Gastroesophageal sphincter (tissue), 3 donors: Measurements from ENCODE around the gene PRKACA.

Experiments
- POLR2AphosphoS5 ChIP-seq: sonication (generic); formaldehyde crosslinking; IDR thresholded peaks from one replicate; pipeline ENCODE4 v1.6.1; 2017; ENCODE audit warnings: antibody characterized with exemption
- TF ChIP-seq, protein P1 (sequence below), 4 experiments: fragments of 200-600 bp in 2 of 4; fragments of 450-650 bp in 2 of 4; sonication (generic) in 1 of 4; IDR thresholded peaks; one replicate each; pipeline ENCODE4 v1.5.1; 2017 to 2019; ENCODE audit warnings: antibody characterized with exemption in 4 of 4, mild to moderate bottlenecking in 2 of 4, moderate library complexity in 2 of 4

DNA sequence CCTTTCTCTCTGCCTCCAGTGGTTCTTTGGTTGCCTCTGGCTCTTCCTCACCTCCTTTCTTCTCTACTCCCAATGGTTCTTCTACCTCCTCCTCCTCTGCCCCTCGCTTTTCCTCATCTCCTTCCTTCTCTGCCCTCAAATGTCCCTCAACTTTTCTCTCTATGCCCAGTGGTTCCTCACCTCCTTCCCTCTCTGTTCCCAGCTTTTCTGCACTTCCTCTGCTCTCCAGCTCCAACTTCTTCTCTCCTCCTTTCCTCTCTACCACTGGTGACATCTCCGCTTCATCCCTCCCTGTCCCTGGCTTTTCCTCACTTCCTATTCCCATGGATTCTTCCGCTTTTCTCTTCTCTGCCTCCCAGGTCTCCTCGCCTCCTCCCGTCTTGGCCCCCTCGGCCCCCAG, 63.5 kb downstream of the PRKACA start:
- no peak for TF ChIP-seq POLR2AphosphoS5
- TF ChIP-seq, protein P1, sequence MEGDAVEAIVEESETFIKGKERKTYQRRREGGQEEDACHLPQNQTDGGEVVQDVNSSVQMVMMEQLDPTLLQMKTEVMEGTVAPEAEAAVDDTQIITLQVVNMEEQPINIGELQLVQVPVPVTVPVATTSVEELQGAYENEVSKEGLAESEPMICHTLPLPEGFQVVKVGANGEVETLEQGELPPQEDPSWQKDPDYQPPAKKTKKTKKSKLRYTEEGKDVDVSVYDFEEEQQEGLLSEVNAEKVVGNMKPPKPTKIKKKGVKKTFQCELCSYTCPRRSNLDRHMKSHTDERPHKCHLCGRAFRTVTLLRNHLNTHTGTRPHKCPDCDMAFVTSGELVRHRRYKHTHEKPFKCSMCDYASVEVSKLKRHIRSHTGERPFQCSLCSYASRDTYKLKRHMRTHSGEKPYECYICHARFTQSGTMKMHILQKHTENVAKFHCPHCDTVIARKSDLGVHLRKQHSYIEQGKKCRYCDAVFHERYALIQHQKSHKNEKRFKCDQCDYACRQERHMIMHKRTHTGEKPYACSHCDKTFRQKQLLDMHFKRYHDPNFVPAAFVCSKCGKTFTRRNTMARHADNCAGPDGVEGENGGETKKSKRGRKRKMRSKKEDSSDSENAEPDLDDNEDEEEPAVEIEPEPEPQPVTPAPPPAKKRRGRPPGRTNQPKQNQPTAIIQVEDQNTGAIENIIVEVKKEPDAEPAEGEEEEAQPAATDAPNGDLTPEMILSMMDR (IDR thresholded peaks at IDR 0.05), result no peak
